H1 (cell line): ENCODE data around the gene PTGIS. TPM values are rescaled to one million over a fixed set of nuclear protein-coding genes. Genes with fewer than 3 reads are reported as not detected.

Experiments
- CTCF ChIA-PET: fragments of 300-600 bp; sonication (Branson Sonifier 250); formaldehyde crosslinking; loops from one replicate; lab custom pipeline; 2021; ENCODE audit not compliant: partially characterized antibody; lab: Charles Lee
- POLR2A ChIA-PET: fragments of 300-600 bp; sonication (Branson Sonifier 250); formaldehyde crosslinking; loops from one replicate; lab custom pipeline; 2021; ENCODE audit warnings: inconsistent platforms; ENCODE audit not compliant: partially characterized antibody; lab: Charles Lee
- DNase-seq, 2 experiments: peaks; one replicate each; pipeline versions ENCODE4 v3.0.0 to v3.0.0-alpha.2; 2010 to 2022; ENCODE audit warnings: low spot score in 2 of 2, low read depth in 1 of 2, mixed read lengths in 1 of 2
- FAIRE-seq: peaks from 2 replicates; lab custom pipeline; 2011; peaks lifted over from hg19 to GRCh38; lab: Jason Lieb, UNC
- H2AFZ ChIP-seq: 2 replicates; pipeline ENCODE4 v1.8.1; 2012; ENCODE audit warnings: low read length, inconsistent platforms
- H2AK5ac ChIP-seq: 2 replicates; pipeline ENCODE4 v1.6.1; 2013; ENCODE audit warnings: low read depth, low read length
- H2BK120ac ChIP-seq: replicated peaks from 2 replicates; pipeline ENCODE3; 2013; ENCODE audit warnings: low read depth, low read length, inconsistent platforms
- H2BK12ac ChIP-seq: 2 replicates; pipeline ENCODE4 v1.6.1; 2013; ENCODE audit warnings: low read depth, low read length
- H2BK15ac ChIP-seq: 2 replicates; pipeline ENCODE4 v1.6.1; 2013; ENCODE audit warnings: low read length
- H2BK20ac ChIP-seq: 2 replicates; pipeline ENCODE4 v1.6.1; 2013; ENCODE audit warnings: low read length
- H2BK5ac ChIP-seq: 2 replicates; pipeline ENCODE4 v1.6.1; 2013; ENCODE audit warnings: low read depth, low read length
- H3K14ac ChIP-seq: 2 replicates; pipeline ENCODE4 v1.6.1; 2013; ENCODE audit warnings: inconsistent platforms; ENCODE audit not compliant: insufficient read length
- H3K18ac ChIP-seq: 2 replicates; pipeline ENCODE4 v1.6.1; 2013; ENCODE audit warnings: low read length; ENCODE audit errors: extremely low read depth
- H3K23ac ChIP-seq: 2 replicates; pipeline ENCODE4 v1.6.1; 2013; ENCODE audit warnings: inconsistent platforms; ENCODE audit not compliant: insufficient read length
- H3K23me2 ChIP-seq: 2 replicates; pipeline ENCODE4 v1.6.1; 2013; ENCODE audit warnings: low read depth, low read length
- H3K27ac ChIP-seq: 2 replicates; pipeline ENCODE4 v1.6.1; 2011; ENCODE audit warnings: low read depth, low read length, inconsistent platforms
- H3K27me3 ChIP-seq, 4 experiments: replicated peaks in 1 of 4; 1 replicate in 1 of 4; 2 replicates in 3 of 4; pipeline versions ENCODE4 v1.6.1 to v1.8.1; 2011 to 2013; ENCODE audit warnings: low read length in 3 of 4, mild to moderate bottlenecking in 3 of 4, inconsistent platforms in 2 of 4, mixed read lengths in 2 of 4, moderate library complexity in 1 of 4; ENCODE audit not compliant: control insufficient read depth in 3 of 4, insufficient read depth in 3 of 4; ENCODE audit errors: extremely low read depth in 1 of 4
- H3K36me3 ChIP-seq, 4 experiments: 2 replicates each; pipeline versions ENCODE4 v1.6.1 to v1.8.1; 2011 to 2013; ENCODE audit warnings: mild to moderate bottlenecking in 4 of 4, low read length in 3 of 4, moderate library complexity in 2 of 4, control low read depth in 1 of 4, inconsistent platforms in 1 of 4; ENCODE audit not compliant: insufficient read depth in 4 of 4, control insufficient read depth in 2 of 4
- H3K4ac ChIP-seq: replicated peaks from 2 replicates; pipeline ENCODE3; 2013; ENCODE audit warnings: low read length, low read depth, mixed read lengths, inconsistent platforms; ENCODE audit not compliant: insufficient read length
- H3K4me1 ChIP-seq, 4 experiments: replicated peaks in 1 of 4; 1 replicate in 1 of 4; 2 replicates in 3 of 4; pipeline versions ENCODE4 v1.6.1 to v1.8.1; 2011 to 2013; ENCODE audit warnings: low read length in 3 of 4, inconsistent platforms in 2 of 4, mixed read lengths in 1 of 4; ENCODE audit not compliant: insufficient read depth in 4 of 4, control insufficient read depth in 3 of 4
- H3K4me2 ChIP-seq, 2 experiments: 2 replicates each; pipeline versions ENCODE4 v1.6.1 to v1.8.1; 2011 to 2013; ENCODE audit warnings: low read depth in 2 of 2, low read length in 2 of 2, control low read depth in 1 of 2, inconsistent platforms in 1 of 2, mild to moderate bottlenecking in 1 of 2; ENCODE audit not compliant: insufficient read depth in 1 of 2
- H3K4me3 ChIP-seq, 4 experiments: fragments of 200-600, 300-600 bp in 1 of 4; sonication (generic), shearing (Covaris generic), sonication (Bioruptor Twin) in 1 of 4; 2 replicates each; pipeline versions ENCODE4 v1.5.1 to v1.8.1; 2011 to 2016; ENCODE audit warnings: low read length in 4 of 4, low read depth in 3 of 4, control low read depth in 2 of 4, inconsistent platforms in 2 of 4, mild to moderate bottlenecking in 2 of 4, mixed read lengths in 1 of 4, moderate library complexity in 1 of 4; ENCODE audit not compliant: insufficient read depth in 2 of 4; ENCODE audit errors: extremely low read depth in 1 of 4
- H3K56ac ChIP-seq: replicated peaks from 2 replicates; pipeline ENCODE3; 2013; ENCODE audit warnings: low read depth, mild to moderate bottlenecking, mixed read lengths, low read length, inconsistent platforms; ENCODE audit not compliant: insufficient read length
- H3K79me1 ChIP-seq: 2 replicates; pipeline ENCODE4 v1.6.1; 2013; ENCODE audit warnings: low read depth, low read length, control low read depth
- H3K79me2 ChIP-seq, 2 experiments: 2 replicates each; pipeline versions ENCODE4 v1.6.1 to v1.8.1; 2012 to 2013; ENCODE audit warnings: low read length in 2 of 2, mild to moderate bottlenecking in 2 of 2, inconsistent platforms in 1 of 2; ENCODE audit not compliant: insufficient read depth in 2 of 2, control insufficient read depth in 1 of 2
- H3K9ac ChIP-seq, 4 experiments: replicated peaks in 1 of 4; 1 replicate in 1 of 4; 2 replicates in 3 of 4; pipeline versions ENCODE4 v1.6.1 to v1.8.1; 2011 to 2013; ENCODE audit warnings: low read depth in 3 of 4, low read length in 3 of 4, control low read depth in 2 of 4, mild to moderate bottlenecking in 2 of 4, moderate library complexity in 2 of 4, inconsistent platforms in 1 of 4; ENCODE audit errors: extremely low read depth in 1 of 4
- H3K9me3 ChIP-seq, 2 experiments: 2 replicates each; pipeline versions ENCODE4 v1.6.1 to v1.8.1; 2012 to 2013; ENCODE audit warnings: mild to moderate bottlenecking in 2 of 2, moderate library complexity in 2 of 2, control low read depth in 1 of 2, inconsistent platforms in 1 of 2, low read depth in 1 of 2, low read length in 1 of 2, mixed read lengths in 1 of 2; ENCODE audit not compliant: insufficient read depth in 2 of 2
- H4K20me1 ChIP-seq, 2 experiments: replicated peaks in 1 of 2; 2 replicates each; pipeline versions ENCODE3 to v1.8.1; 2011 to 2013; ENCODE audit warnings: inconsistent platforms in 2 of 2, low read length in 2 of 2, mild to moderate bottlenecking in 1 of 2; ENCODE audit not compliant: insufficient read depth in 2 of 2, control insufficient read depth in 1 of 2
- H4K5ac ChIP-seq: 2 replicates; pipeline ENCODE4 v1.6.1; 2013; ENCODE audit warnings: low read length, low read depth, mixed read lengths, inconsistent platforms; ENCODE audit not compliant: insufficient read length
- H4K8ac ChIP-seq: 2 replicates; pipeline ENCODE4 v1.8.0; 2013; ENCODE audit warnings: mild to moderate bottlenecking, moderate library complexity, low read length, inconsistent platforms; ENCODE audit not compliant: insufficient read depth; ENCODE audit errors: extremely low read depth
- H4K91ac ChIP-seq: replicated peaks from 2 replicates; pipeline ENCODE3; 2013; ENCODE audit warnings: low read length, mixed read lengths, inconsistent platforms; ENCODE audit not compliant: insufficient read length
- PHF8 ChIP-seq: fragments of 200-600 bp; sonication (generic); conservative IDR thresholded peaks from 2 replicates; pipeline ENCODE4 v1.7.1; 2012; ENCODE audit warnings: low read depth, mild to moderate bottlenecking, inconsistent platforms, low read length, moderate library complexity
- RAD21 ChIP-seq, 2 experiments: IDR thresholded peaks in 1 of 2; conservative IDR thresholded peaks in 1 of 2; 2 replicates each; pipeline ENCODE4 v1.6.1; 2011; ENCODE audit warnings: low read depth in 2 of 2, low read length in 2 of 2, improper control_type of control experiment in 1 of 2, inconsistent platforms in 1 of 2, mild to moderate bottlenecking in 1 of 2, moderate library complexity in 1 of 2
- RBBP5 ChIP-seq: IDR thresholded peaks from 2 replicates; pipeline ENCODE4 v1.7.1; 2012; ENCODE audit warnings: low read depth, mild to moderate bottlenecking, inconsistent platforms, low read length, moderate library complexity, borderline replicate concordance
- ZNF274 ChIP-seq: IDR thresholded peaks from 2 replicates; pipeline ENCODE4 v1.7.0; 2012; ENCODE audit warnings: low read length, borderline replicate concordance; ENCODE audit errors: extremely low read depth
- WGBS, 2 experiments: shearing (Covaris generic) in 1 of 2; methylation state at CpG; one replicate each; pipeline versions ENCODE4 v1.1.6 to v1.1.7; 2013 to 2015; ENCODE audit warnings: low lambda C conversion rate in 2 of 2, mixed read lengths in 2 of 2, inconsistent platforms in 1 of 2, low coverage in 1 of 2, missing lambda C conversion rate in 1 of 2; ENCODE audit not compliant: insufficient replicate concordance in 2 of 2, insufficient coverage in 1 of 2, insufficient read length in 1 of 2; ENCODE audit errors: extremely low coverage in 1 of 2, missing lambda C conversion rate in 1 of 2; 5-methylcytosine and 5-hydroxymethylcytosine counted together
- polyA plus RNA-seq, 7 experiments: library from polyadenylated mRNA; depleted of rRNA in 3 of 7; stranded (reverse) in 5 of 7; unstranded in 2 of 7; fragments of >200 nt in 5 of 7; fragments of 200-250 nt in 2 of 7; gene quantifications; 1 replicate in 5 of 7; 2 replicates in 1 of 7; 4 replicates in 1 of 7; pipeline versions ENCODE4 v1.2.1 to v1.2.3, GENCODE V29; 2011 to 2013; ENCODE audit warnings: missing spikeins in 2 of 7, mixed read lengths in 2 of 7
- total RNA-seq: library from RNA; stranded (reverse); fragmentation: NEBNext Ultra II Directional; extraction: Animal tissue kit (Norgen Biotek cat#: 25700); gene quantifications from 2 replicates; pipeline ENCODE4 v1.2.1, GENCODE V29; 2021
- TF ChIP-seq, protein P1 (sequence below): IDR thresholded peaks from 2 replicates; pipeline ENCODE4 v1.6.1; 2012; ENCODE audit warnings: inconsistent platforms

Gene PTGIS
- total and polyA plus RNA-seq, 2 of the 8 experiments (the other 6 are each of a cell fraction or from before 2014, with no cell fraction given), result 29.9 to 35.5 TPM

DNA sequence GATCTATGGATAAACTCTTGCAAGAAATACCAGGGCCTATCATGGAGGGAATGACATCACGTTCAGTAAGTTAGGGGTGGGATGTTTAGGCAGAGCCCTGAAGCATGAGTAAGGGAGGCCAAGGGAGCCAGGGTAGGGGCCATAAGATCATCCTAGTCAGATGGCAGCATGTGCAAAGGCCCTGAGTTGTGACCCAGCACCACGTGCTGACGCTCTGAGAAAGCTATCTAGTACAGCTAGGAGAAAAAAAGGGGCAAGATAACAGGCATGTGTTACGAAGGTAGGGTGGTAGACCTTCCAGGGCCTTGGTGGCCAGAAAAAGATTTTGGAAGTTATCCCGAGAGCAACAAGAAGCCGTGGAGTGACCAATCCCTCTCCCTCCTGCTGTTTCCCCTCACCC, 107.8 kb downstream of the PTGIS start:
- H4K8ac ChIP-seq, result no peak overlapping the region
- no peak overlapping the region for H3K56ac ChIP-seq
- H3K27me3 ChIP-seq, result no peaks in the 10 kb centered on the region
- no peak overlapping the region for H3K9ac ChIP-seq
- no peaks in the 10 kb centered on the region for H3K4me1 ChIP-seq
- H2AK5ac ChIP-seq, result no peak overlapping the region
- no peak overlapping the region for H4K91ac ChIP-seq
- H3K23ac ChIP-seq, result no peak overlapping the region
- no peak overlapping the region for H3K4ac ChIP-seq
- no peaks in the 10 kb centered on the region for H3K36me3 ChIP-seq
- no peak overlapping the region for H2BK15ac ChIP-seq
- no peak overlapping the region for H2AFZ ChIP-seq
- H3K79me2 ChIP-seq, result no peaks in the 10 kb centered on the region
- H3K9me3 ChIP-seq, result no peaks in the 10 kb centered on the region
- no peak overlapping the region for H4K5ac ChIP-seq
- H3K4me3 ChIP-seq, result no peak overlapping the region
- 80% methylated on average over 6 of the region's 6 CpGs; no CpG with 5 or more reads in 1 of the 2 experiments for WGBS, 2 experiments
- FAIRE-seq (no peak), DNase-seq (no peak)
- POLR2A ChIA-PET, result no interaction called here
- H3K14ac ChIP-seq, result no peak overlapping the region
- no peaks in the 10 kb centered on the region for H4K20me1 ChIP-seq
- no peak overlapping the region for H2BK120ac ChIP-seq
- no peak overlapping the region for H3K18ac ChIP-seq
- no peaks in the 10 kb centered on the region; the same call in 1 of the 2 replicates for H3K79me1 ChIP-seq
- CTCF ChIA-PET, result interaction anchor here (1.0 to 2.9 kb wide), 2 partner anchors 75 to 126 kb away, joined by 3 to 9 read pairs; no protein-coding TSS in a partner anchor
- no peak overlapping the region for H2BK12ac ChIP-seq
- no peak overlapping the region for H2BK20ac ChIP-seq
- no peak overlapping the region for H3K27ac ChIP-seq
- H3K4me2 ChIP-seq, result no peak overlapping the region
- no peaks in the 10 kb centered on the region for H3K23me2 ChIP-seq
- TF ChIP-seq PHF8 (no peak), RBBP5 (no peak), RAD21 (IDR thresholded peaks at IDR 0.05 in 1 of 2, conservative IDR thresholded peaks at IDR 0.05 in 1 of 2; ENCODE audit: low read depth in 2 of 2, low read length in 2 of 2) (no peak), ZNF274 (no peak)
- TF ChIP-seq, protein P1, sequence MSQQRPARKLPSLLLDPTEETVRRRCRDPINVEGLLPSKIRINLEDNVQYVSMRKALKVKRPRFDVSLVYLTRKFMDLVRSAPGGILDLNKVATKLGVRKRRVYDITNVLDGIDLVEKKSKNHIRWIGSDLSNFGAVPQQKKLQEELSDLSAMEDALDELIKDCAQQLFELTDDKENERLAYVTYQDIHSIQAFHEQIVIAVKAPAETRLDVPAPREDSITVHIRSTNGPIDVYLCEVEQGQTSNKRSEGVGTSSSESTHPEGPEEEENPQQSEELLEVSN, result no peak
- no peak overlapping the region for H2BK5ac ChIP-seq
